Measurements from ENCODE around the gene RSPH6A.

Gene RSPH6A

GRCh38 chr19:45824531-45825262 is 9.6 kb upstream of the RSPH6A start:
- no peak for DNase-seq

GRCh38 chr19:45824041-45824471 is 8.9 kb upstream of the RSPH6A start:
- DNase-seq = no peak

- no peak for DNase-seq
Measured at GRCh38 chr19:45823182-45823581, 8.1 kb upstream of the RSPH6A start.

- DNase-seq = no peak
Measured at GRCh38 chr19:45822716-45823115, 7.6 kb upstream of the RSPH6A start.

- no peak for DNase-seq
Measured at GRCh38 chr19:45821570-45821969, 6.5 kb upstream of the RSPH6A start.

- no peak for DNase-seq
Measured at GRCh38 chr19:45821103-45821521, 6.0 kb upstream of the RSPH6A start.

- no peak for DNase-seq
Measured at GRCh38 chr19:45820413-45821102, 5.5 kb upstream of the RSPH6A start.

GRCh38 chr19:45819769-45820168 is 4.7 kb upstream of the RSPH6A start:
- no peak for DNase-seq

- DNase-seq = no peak
Measured at GRCh38 chr19:45817725-45818301, 2.7 kb upstream of the RSPH6A start.

- peak; percentile 94 for DNase-seq
Measured at GRCh38 chr19:45817010-45817724, 2.1 kb upstream of the RSPH6A start.

GRCh38 chr19:45816236-45817009 is 1.3 kb upstream of the RSPH6A start:
- DNase-seq = peak; percentile 48

- DNase-seq = peak; percentile 82
Measured at GRCh38 chr19:45815481-45816216, 541 bp upstream of the RSPH6A start.

GRCh38 chr19:45814166-45814780 is 835 bp downstream of the RSPH6A start:
- no peak for DNase-seq

- DNase-seq = no peak
Measured at GRCh38 chr19:45812297-45812696, 2.8 kb downstream of the RSPH6A start.

GRCh38 chr19:45809643-45810159 is 5.4 kb downstream of the RSPH6A start:
- no peak for DNase-seq

- no peak for DNase-seq
Measured at GRCh38 chr19:45805719-45806118, 9.4 kb downstream of the RSPH6A start.

GRCh38 chr19:45804959-45805230 is 10.2 kb downstream of the RSPH6A start:
- no peak for DNase-seq

- DNase-seq = no peak
Measured at GRCh38 chr19:45804140-45804958, 10.8 kb downstream of the RSPH6A start.

- no peak for DNase-seq
Measured at GRCh38 chr19:45801603-45802175, 13.4 kb downstream of the RSPH6A start.

GRCh38 chr19:45800070-45800553 is 15.0 kb downstream of the RSPH6A start:
- no peak for DNase-seq

Data from right hindlimb (tissue), 1 donor.